GM18867 (cell line): Measurements from ENCODE around the gene GRB10.
A peak's percentile ranks its signal among the peaks of the same experiment; 100 is the strongest.

Source experiments
- ATAC-seq: cut with Tn5 transposase; IDR thresholded peaks from one replicate; pipeline ENCODE4 v1.9.1; 2021; ENCODE audit warnings: mild to moderate bottlenecking, moderate library complexity; ENCODE audit not compliant: unreplicated experiment

GRB10 gene

GRCh38 chr7:50641442-50642405, 141.0 kb downstream of the GRB10 start:
- ATAC-seq, result no peak

DNA sequence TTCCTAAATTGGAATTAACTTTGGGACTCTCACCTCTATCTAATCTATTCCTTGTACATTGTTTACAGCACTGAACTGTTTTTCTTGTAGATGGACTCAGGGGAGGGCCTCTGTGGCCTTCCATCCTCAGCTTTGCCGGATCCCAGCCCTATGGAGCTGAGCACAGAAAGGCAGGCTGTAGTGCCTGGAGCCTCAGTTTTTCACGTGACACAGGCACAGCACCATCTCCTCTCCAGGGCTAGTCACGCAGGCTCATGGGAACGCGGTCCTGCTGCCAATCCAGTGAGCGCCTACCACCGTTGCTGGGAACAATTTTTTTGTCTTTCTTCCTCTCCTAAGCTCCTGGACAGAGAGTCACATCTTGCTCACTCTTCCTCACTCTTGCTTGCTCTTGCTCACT, 141.9 kb downstream of the GRB10 start:
- ATAC-seq, result no peak

- no peak for ATAC-seq
Observed at GRCh38 chr7:50640256-50640655, 142.4 kb downstream of the GRB10 start.

DNA sequence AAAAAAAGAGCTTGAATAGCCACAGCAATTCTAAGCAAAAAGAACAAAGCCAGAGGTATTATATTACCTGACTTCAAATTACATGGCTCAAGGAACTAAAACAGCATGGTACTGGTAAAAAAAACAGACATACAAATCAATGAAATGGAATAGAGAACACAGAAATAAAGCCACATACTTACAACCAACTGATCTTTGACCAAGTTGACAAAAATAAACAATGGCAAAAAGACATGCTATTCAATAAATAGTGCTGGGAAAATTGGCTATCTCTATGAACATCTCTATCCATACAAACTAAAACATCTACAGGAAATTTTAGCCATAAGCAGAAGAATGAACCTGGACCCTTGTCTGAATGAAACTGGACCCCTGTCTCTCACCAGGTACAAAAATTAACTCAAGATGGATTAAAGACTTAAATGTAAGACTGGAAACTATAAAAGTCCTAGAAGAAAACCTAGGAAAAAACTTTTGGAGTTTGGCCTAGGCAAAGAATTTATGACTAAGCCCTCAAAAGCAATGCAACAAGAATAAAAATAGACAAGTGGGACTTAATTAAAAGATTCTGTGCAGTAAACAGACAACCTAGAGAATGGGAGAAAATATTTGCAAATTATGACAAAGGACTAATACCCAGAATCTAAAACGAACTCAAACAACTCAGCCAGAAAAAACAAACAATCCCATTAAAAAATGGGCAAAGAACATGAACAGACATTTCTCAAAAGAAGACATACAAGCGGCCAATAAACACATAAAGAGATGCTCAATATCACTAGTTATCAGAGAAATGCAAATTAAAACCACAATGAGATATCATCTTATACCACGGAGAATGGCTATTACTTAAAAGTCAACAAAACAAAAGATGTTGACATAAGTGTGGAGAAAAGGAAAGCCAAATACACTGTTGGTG, 144.7 kb downstream of the GRB10 start:
- ATAC-seq, result no peak

DNA sequence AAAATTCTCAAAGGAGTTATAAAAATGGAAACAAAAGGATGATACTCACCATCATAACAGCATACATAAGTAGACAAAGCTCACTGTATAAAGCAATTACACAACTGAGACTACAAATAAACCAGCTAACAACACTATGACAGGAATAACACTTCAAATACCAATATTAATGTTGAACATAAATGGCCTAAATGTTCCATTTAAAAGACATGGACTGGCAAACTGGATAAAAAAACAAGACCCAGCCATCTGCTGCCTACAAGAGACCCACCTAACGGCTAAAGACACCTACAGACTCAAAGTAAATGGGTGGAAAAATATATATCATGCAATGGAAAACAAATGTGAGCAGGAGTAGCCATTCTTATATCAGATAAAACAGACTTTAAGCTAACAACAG, 148.3 kb downstream of the GRB10 start:
- ATAC-seq, result no peak

- no peak for ATAC-seq
Observed at GRCh38 chr7:50633414-50633710, 149.3 kb downstream of the GRB10 start.

DNA sequence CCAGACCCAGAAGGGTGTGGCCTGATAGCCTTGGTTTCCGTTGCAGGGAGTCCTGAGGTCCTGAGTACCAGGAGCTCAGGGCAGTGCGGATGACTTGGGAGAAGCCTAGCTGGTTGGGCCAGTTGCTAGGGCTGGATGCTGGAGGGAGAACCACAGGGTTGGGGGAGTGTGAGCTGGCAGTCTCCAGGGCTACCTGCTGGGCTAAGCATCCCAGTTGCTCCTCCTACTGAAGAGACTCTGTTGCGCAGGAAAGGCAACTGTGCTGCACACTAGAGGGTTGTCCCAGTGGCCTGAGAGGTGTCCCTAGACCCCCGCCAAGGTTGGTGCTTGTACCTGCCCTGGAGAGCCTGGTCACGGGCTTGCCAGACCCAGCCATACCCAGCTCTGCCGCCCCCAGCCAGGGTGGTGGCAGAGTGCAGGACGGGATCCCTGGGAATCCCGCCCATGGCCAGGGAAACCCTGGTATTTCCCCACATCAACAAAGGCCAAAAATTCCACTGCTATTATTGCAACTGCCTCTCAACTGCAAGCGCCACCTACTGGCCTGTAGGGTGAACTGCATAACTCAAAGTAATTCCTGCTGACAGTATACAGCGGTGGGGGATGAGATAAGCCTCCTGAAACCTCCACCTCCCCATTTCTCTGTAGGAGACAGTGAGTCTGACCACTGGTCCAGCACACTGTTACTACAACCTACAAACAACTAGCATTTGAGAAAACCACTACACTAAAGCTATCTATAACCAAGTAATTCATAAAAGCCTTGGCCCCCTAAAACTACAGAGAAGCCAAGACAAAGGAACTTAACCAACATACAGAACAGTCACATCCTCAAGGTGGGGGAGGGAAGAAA, 149.9 kb downstream of the GRB10 start:
- ATAC-seq, result peak; percentile 78

GRCh38 chr7:50631639-50632038, 151.1 kb downstream of the GRB10 start:
- no peak for ATAC-seq

GRCh38 chr7:50631100-50631499, 151.6 kb downstream of the GRB10 start:
- no peak for ATAC-seq

DNA sequence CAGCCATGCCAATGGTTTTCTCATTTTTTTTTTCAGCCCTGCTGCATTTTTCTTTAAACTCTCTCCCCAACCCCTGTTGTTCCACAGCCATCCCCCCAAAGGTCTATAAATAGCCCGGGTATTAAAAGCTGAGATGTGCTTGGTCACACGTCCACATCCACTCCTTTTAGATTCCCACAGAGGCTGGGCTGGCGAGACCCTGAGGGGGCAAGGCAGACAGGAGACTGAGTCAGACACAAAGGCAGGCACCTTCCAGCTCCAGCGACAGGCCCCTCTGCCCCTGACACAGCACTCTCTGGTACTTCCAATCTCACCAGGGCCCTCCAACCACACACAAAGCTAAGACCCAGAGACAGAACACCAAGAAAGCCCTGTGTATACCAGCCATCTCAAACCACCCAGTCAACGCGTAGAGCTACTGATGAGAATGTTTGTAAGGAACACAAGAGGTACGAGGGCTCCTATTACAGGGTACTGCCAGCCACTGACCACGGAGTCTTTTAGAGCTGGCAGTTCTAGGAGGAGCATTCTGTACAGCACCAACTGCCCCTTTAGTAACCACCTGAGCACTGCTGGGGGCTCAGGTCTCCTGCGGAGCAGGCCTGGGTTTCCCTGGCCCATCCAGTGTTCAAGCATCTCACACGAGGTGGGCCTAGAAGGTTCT, 153.3 kb downstream of the GRB10 start:
- ATAC-seq, result no peak

- no peak for ATAC-seq
Observed at GRCh38 chr7:50628434-50629084, 154.1 kb downstream of the GRB10 start.

GRCh38 chr7:50627824-50628361, 154.8 kb downstream of the GRB10 start:
- no peak for ATAC-seq

DNA sequence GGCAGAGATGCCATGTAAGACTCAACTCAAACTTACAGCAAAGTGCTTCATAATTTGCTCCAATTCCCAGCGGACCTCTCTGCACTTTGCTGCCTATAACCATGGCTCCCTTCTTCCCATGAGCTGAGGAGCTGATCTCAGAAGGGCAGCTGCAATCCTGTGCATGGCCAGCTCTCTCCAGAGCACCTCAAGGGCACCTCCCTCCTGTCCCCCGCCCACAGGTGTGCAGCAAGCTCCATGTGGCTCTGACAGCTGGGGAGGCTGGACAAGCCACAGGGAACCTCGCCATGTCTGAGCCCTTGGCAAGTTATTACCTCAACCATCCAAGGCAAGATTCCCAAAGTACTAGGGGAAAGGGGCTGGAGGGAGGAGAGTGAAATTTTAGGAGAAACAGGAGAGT, 156.4 kb downstream of the GRB10 start:
- no peak for ATAC-seq

DNA sequence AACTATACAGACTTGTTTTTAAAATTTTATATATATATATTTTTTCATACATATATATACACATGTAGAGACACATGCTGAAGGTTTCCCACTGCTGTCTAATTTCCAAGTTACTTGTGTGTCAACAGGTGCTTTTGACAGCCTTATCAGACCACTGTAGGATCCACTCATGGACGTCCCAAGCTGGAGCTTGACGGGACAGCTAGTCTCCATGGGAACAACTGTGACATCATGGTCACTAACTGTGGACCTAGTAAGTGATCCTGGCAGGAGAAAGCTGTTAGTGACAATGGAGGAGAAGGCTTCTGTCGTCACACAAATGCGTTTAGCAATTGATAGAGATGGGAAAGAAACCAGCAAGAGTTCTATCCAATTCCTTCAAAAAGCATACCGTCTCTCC, 157.3 kb downstream of the GRB10 start:
- ATAC-seq, result no peak

DNA sequence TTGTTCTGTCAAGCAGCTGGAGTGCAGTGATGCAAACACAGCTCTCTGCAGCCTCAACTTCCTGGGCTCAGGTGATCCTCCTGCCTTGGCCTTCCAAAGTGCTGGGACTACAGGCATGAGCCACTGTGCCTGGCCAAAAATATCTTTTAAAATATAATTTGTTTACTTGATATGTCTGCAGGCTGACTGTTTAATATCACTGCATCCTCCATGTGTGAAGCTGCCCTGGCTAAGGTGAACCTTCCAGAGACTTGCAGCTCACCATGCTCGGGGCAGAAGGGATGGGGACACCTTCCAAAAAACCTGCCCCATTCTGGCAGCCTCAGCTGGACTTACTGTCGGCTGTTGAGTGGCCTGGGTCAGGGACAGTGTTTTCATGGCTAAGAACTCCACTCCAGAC, 159.9 kb downstream of the GRB10 start:
- no peak for ATAC-seq

- no peak for ATAC-seq
Observed at GRCh38 chr7:50621973-50622490, 160.7 kb downstream of the GRB10 start.

DNA sequence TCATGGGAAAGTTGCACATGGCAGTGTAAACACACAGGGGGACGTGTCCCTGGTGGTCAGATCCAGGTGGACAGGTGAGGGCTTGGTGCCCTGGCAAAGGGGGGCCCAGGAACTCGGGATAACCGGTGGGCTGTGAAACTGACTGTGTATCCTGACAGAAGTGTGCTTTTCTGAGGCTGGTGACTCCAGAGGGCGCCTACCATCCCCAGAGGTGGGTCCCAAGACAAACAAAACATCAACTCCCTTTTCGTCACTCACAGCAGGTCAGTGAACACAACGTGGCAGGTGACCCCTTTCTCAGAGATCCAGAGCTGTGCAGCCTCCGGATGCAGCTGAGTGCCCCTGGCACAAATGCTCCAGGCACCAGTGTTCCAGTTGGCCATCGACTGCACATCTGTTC, 161.5 kb downstream of the GRB10 start:
- no peak for ATAC-seq

- ATAC-seq, result no peak
Observed at GRCh38 chr7:50620433-50620832, 162.3 kb downstream of the GRB10 start.

GRCh38 chr7:50619684-50620083, 163.0 kb downstream of the GRB10 start:
- ATAC-seq, result no peak
